Adrenal gland (tissue), 12 donors: ENCODE data around the gene TBC1D22A. TPM values are rescaled to one million over a fixed set of nuclear protein-coding genes. Genes with fewer than 3 reads are reported as not detected.

ENCODE experiments used
- DNase-seq, 7 donors: peaks; one replicate each; pipeline ENCODE4 v3.0.0-alpha.2; 2019 to 2020
- H3K27ac ChIP-seq, 5 donors: fragments of 200-600 bp; sonication (generic) in 4 of 5; 1 replicate in 3 of 5; 2 replicates in 2 of 5; pipeline versions ENCODE4 v1.5.1 to v1.8.0; 2016 to 2020; ENCODE audit warnings: mild to moderate bottlenecking in 1 of 5
- H3K27me3 ChIP-seq: fragments of 200-600 bp; 2 replicates; pipeline ENCODE4 v1.8.0; 2021
- H3K36me3 ChIP-seq, 2 donors: fragments of 200-600 bp; replicated peaks in 1 of 2; 1 replicate in 1 of 2; 2 replicates in 1 of 2; pipeline versions ENCODE4 v1.5.1 to v1.8.0; 2018 to 2022
- H3K4me1 ChIP-seq, 2 donors: fragments of 200-600 bp; replicated peaks in 1 of 2; 1 replicate in 1 of 2; 2 replicates in 1 of 2; pipeline versions ENCODE4 v1.5.1 to v1.8.0; 2018 to 2021
- H3K4me3 ChIP-seq, 4 donors: fragments of 200-600 bp; sonication (generic) in 3 of 4; one replicate each; pipeline ENCODE4 v1.5.1; 2016 to 2018
- H3K9me3 ChIP-seq, 3 donors: fragments of 200-600 bp; sonication (generic) in 1 of 3; replicated peaks in 1 of 3; 1 replicate in 2 of 3; 2 replicates in 1 of 3; pipeline versions ENCODE4 v1.5.1 to v1.8.0; 2016 to 2021
- POLR2A ChIP-seq, 2 donors: fragments of 450-650 bp; IDR thresholded peaks; one replicate each; pipeline ENCODE4 v1.6.1; 2017; ENCODE audit warnings: antibody characterized with exemption in 2 of 2, mild to moderate bottlenecking in 2 of 2, moderate library complexity in 1 of 2
- WGBS, 4 donors: extraction: QIAGEN DNeasy Blood & Tissue Kit in 2 of 4; methylation state at CpG; one replicate each; pipeline versions ENCODE4 v1.1.5 to v1.1.7; 2013 to 2017; 5-methylcytosine and 5-hydroxymethylcytosine counted together
- intact Hi-C, 2 donors: fragments of 100-400 bp; cut with DNase I; formaldehyde crosslinking; loops; one replicate each; pipeline versions ENCODE4 v1.14.1 to v1.15.0; 2022 to 2023
- polyA plus RNA-seq, 3 donors: library from polyadenylated mRNA; stranded (reverse); fragments of 200-250 nt in 2 of 3; fragments of 350-450 nt in 1 of 3; fragmentation: Illumina TruSeq in 1 of 3; extraction: RNeasy Lipid Tissue Mini Kit (QIAGEN cat#74804) in 1 of 3; gene quantifications; one replicate each; pipeline ENCODE4 v1.2.3, GENCODE V29; 2013 to 2014
- total RNA-seq, 9 donors: library from RNA; depleted of rRNA in 4 of 9; stranded (reverse); fragments of >200 nt in 4 of 9; fragments of 120-200 nt in 1 of 9; fragmentation: NEBNext Ultra II Directional in 1 of 9; extraction: Animal tissue kit (Norgen Biotek cat#: 25700) in 1 of 9; gene quantifications; one replicate each; pipeline versions ENCODE4 v1.1.0 to v1.2.4, GENCODE V29; 2013 to 2023
- TF ChIP-seq, protein P1 (sequence below), 6 experiments: fragments of 450-650 bp in 4 of 6; fragments of 200-600 bp in 2 of 6; sonication (generic) in 1 of 6; IDR thresholded peaks; 1 replicate in 5 of 6; 2 replicates in 1 of 6; pipeline versions ENCODE4 v1.5.1 to v1.8.0; 2016 to 2021; ENCODE audit warnings: antibody characterized with exemption in 6 of 6, mild to moderate bottlenecking in 2 of 6, moderate library complexity in 1 of 6
- donor health status: healthy with polysubstance abuse.
- donor health status: Bipolar disorder and iron deficiency.
- donor health status: DM: yes; HTN: yes; CAD: no.
- donor health status: DM: no; HTN: no; CAD: no.
- donor health status: DM: no; HTN: no; CAD: no.
- donor health status: DM: yes; HTN: yes; CAD: no.

The TBC1D22A gene
- total and polyA plus RNA-seq, 12 donors: 11.5 to 44.2 (median 28.1) TPM

- no peak for DNase-seq
- Histone ChIP-seq H3K9me3 (no peaks in the 10 kb centered on the region), H3K36me3 (no peaks in the 10 kb centered on the region), H3K27me3 (no peaks in the 10 kb centered on the region), H3K27ac (no peak overlapping the region), H3K4me3 (no peak overlapping the region), H3K4me1 (no peaks in the 10 kb centered on the region)
- TF ChIP-seq, protein P1, sequence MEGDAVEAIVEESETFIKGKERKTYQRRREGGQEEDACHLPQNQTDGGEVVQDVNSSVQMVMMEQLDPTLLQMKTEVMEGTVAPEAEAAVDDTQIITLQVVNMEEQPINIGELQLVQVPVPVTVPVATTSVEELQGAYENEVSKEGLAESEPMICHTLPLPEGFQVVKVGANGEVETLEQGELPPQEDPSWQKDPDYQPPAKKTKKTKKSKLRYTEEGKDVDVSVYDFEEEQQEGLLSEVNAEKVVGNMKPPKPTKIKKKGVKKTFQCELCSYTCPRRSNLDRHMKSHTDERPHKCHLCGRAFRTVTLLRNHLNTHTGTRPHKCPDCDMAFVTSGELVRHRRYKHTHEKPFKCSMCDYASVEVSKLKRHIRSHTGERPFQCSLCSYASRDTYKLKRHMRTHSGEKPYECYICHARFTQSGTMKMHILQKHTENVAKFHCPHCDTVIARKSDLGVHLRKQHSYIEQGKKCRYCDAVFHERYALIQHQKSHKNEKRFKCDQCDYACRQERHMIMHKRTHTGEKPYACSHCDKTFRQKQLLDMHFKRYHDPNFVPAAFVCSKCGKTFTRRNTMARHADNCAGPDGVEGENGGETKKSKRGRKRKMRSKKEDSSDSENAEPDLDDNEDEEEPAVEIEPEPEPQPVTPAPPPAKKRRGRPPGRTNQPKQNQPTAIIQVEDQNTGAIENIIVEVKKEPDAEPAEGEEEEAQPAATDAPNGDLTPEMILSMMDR (IDR thresholded peaks at IDR 0.05): no peak
- no peak for TF ChIP-seq POLR2A (IDR thresholded peaks at IDR 0.05)
- WGBS, 4 donors: 89 to 96% (median 91%) methylated on average over 25 of the region's 25 CpGs
- intact Hi-C loops: no loop called here
Measured at GRCh38 chr22:47040486-47041270, 278.2 kb downstream of the TBC1D22A start.

GRCh38 chr22:47041271-47042115 lies 279.0 kb downstream of the TBC1D22A start:
- no peaks in the 10 kb centered on the region for H3K4me1 ChIP-seq
- no peaks in the 10 kb centered on the region for H3K9me3 ChIP-seq
- WGBS, 4 donors: 87 to 93% (median 90%) methylated on average over 26 to 27 of the region's 27 CpGs
- H3K36me3 ChIP-seq: no peaks in the 10 kb centered on the region
- intact Hi-C loops: no loop called here
- no peak overlapping the region for H3K27ac ChIP-seq
- TF ChIP-seq, protein P1 (IDR thresholded peaks at IDR 0.05): no peak
- no peak for TF ChIP-seq POLR2A (IDR thresholded peaks at IDR 0.05)
- DNase-seq: no peak
- H3K27me3 ChIP-seq: no peaks in the 10 kb centered on the region
- H3K4me3 ChIP-seq: no peak overlapping the region

- no peak overlapping the region for H3K27ac ChIP-seq
- no peaks in the 10 kb centered on the region for H3K27me3 ChIP-seq
- DNase-seq: no peak
- intact Hi-C loops: no loop called here
- H3K9me3 ChIP-seq: no peaks in the 10 kb centered on the region
- whole genome bisulfite sequencing, 4 donors: 89 to 95% (median 92%) methylated on average over 8 to 11 of the region's 11 CpGs
- no peaks in the 10 kb centered on the region for H3K4me1 ChIP-seq
- no peaks in the 10 kb centered on the region for H3K36me3 ChIP-seq
- TF ChIP-seq, protein P1 (IDR thresholded peaks at IDR 0.05): no peak
- TF ChIP-seq POLR2A (IDR thresholded peaks at IDR 0.05): no peak
- H3K4me3 ChIP-seq: no peak overlapping the region
Measured at GRCh38 chr22:47042116-47042825, 279.8 kb downstream of the TBC1D22A start.
